Activated T-cell treated with anti-CD3 and anti-CD28 coated beads, Interleukin-2, amount 50 U/mL, for 48 hours (primary cell): Measurements from ENCODE around the gene TOMM70.
"Not testable (repeated sequence)": the region's sequence is repeated elsewhere in the genome, so short reads cannot be mapped to it uniquely, and the experiment has no call there.

Source experiments
- DNase-seq, 2 experiments: peaks; one replicate each; pipeline ENCODE4 v3.0.0-alpha.2; 2020

TOMM70 gene

GRCh38 chr3:100400780-100401673, at the start of gene TOMM70, which contains the start of gene LNP1:
TSS of gene TOMM70 (minus strand) at chr3:100401089. CDS start at chr3:100400949, 140 bp downstream.
TSS of gene LNP1 (plus strand) at chr3:100401539. CDS start at chr3:100429730, 28,191 bp downstream.
- DNase-seq, result peak; percentile 97

- DNase-seq, result no peak
These were observed 48.3 kb upstream of the TOMM70 start for GRCh38 chr3:100449214-100449613.

GRCh38 chr3:100448079-100448478, 47.2 kb upstream of the TOMM70 start:
- no peak for DNase-seq

- not testable (repeated sequence) for DNase-seq
These were observed 46.2 kb upstream of the TOMM70 start for GRCh38 chr3:100447067-100447466.

- DNase-seq, result no peak
These were observed 42.8 kb upstream of the TOMM70 start for GRCh38 chr3:100443690-100444089.

GRCh38 chr3:100440895-100441294, 40.0 kb upstream of the TOMM70 start:
- DNase-seq, result no peak

GRCh38 chr3:100438623-100438974, 37.7 kb upstream of the TOMM70 start:
- no peak for DNase-seq

- DNase-seq, result no peak
These were observed 37.1 kb upstream of the TOMM70 start for GRCh38 chr3:100437721-100438622.

GRCh38 chr3:100436951-100437350, 36.1 kb upstream of the TOMM70 start:
- DNase-seq, result no peak

- no peak for DNase-seq
These were observed 28.4 kb upstream of the TOMM70 start for GRCh38 chr3:100429187-100429716.

GRCh38 chr3:100427699-100428098, 26.8 kb upstream of the TOMM70 start:
- no peak for DNase-seq

GRCh38 chr3:100426067-100426682, 25.3 kb upstream of the TOMM70 start:
- no peak for DNase-seq

GRCh38 chr3:100425316-100425715, 24.4 kb upstream of the TOMM70 start:
- DNase-seq, result no peak

- DNase-seq, result no peak
These were observed 23.4 kb upstream of the TOMM70 start for GRCh38 chr3:100424261-100424660.

GRCh38 chr3:100423611-100424010, 22.7 kb upstream of the TOMM70 start:
- no peak for DNase-seq

GRCh38 chr3:100420885-100421284, 20.0 kb upstream of the TOMM70 start:
- DNase-seq, result no peak

GRCh38 chr3:100419406-100419805, 18.5 kb upstream of the TOMM70 start:
- DNase-seq, result no peak

GRCh38 chr3:100416863-100417262, 16.0 kb upstream of the TOMM70 start:
- no peak for DNase-seq

- DNase-seq, result no peak
These were observed 15.3 kb upstream of the TOMM70 start for GRCh38 chr3:100416176-100416575.

- DNase-seq, result no peak
These were observed 12.7 kb upstream of the TOMM70 start for GRCh38 chr3:100413613-100414012.

GRCh38 chr3:100412912-100413590, 12.2 kb upstream of the TOMM70 start:
- no peak for DNase-seq
